HepG2 (cell line): ENCODE results near the gene ENO2. TPM values are rescaled to one million over a fixed set of nuclear protein-coding genes. Genes with fewer than 3 reads are reported as not detected.
A peak's percentile ranks its signal among the peaks of the same experiment; 100 is the strongest.

Experiments
- ATAC-seq: fragments of 200-7000 bp; cut with Tn5 transposase; 3 replicates; pipeline ENCODE4 v1.9.1; 2020; ENCODE audit warnings: mild to moderate bottlenecking, moderate library complexity
- BruUV-seq: library from RNA; stranded (reverse); fragments of 400-500 nt; replicated peaks from 2 replicates; lab custom pipeline; 2021; lab: Mats Ljungman, UMichigan
- CTCF ChIA-PET: fragments of 300-600 bp; formaldehyde crosslinking; extraction: SDS; loops from one replicate; lab custom pipeline; 2021; ENCODE audit warnings: low total read pairs, inconsistent platforms, low intra/inter-chr PET ratio; lab: Yijun Ruan, JAX
- POLR2A ChIA-PET: fragments of 350-600 bp; sonication (Branson Sonifier 250); formaldehyde crosslinking; loops from one replicate; lab custom pipeline; 2020; ENCODE audit warnings: antibody characterized with exemption, inconsistent platforms; lab: Yijun Ruan, JAX
- DNase-seq: peaks from one replicate; pipeline ENCODE4 v3.0.0-alpha.2; 2015; ENCODE audit warnings: low spot score
- FAIRE-seq: peaks from 3 replicates; lab custom pipeline; 2011; peaks lifted over from hg19 to GRCh38; lab: Jason Lieb, UNC
- H2AFZ ChIP-seq: one replicate; pipeline ENCODE4 v1.6.1; 2011; ENCODE audit warnings: low read length, inconsistent platforms
- H3K27ac ChIP-seq: fragments of 300-600 bp; 3 replicates; pipeline ENCODE4 v1.8.0; 2011; ENCODE audit warnings: mixed run types, mild to moderate bottlenecking, mixed read lengths, low read length, inconsistent platforms; ENCODE audit not compliant: insufficient read depth; ENCODE audit errors: extremely low read length
- H3K27me3 ChIP-seq, 2 experiments: fragments of 200-600 bp in 1 of 2; 2 replicates in 1 of 2; 3 replicates in 1 of 2; pipeline versions ENCODE4 v1.6.0 to v1.8.0; 2011; ENCODE audit warnings: low read length in 2 of 2, mild to moderate bottlenecking in 2 of 2, moderate library complexity in 2 of 2, inconsistent platforms in 1 of 2; ENCODE audit not compliant: insufficient read depth in 2 of 2, control insufficient read depth in 1 of 2
- H3K36me3 ChIP-seq, 2 experiments: fragments of 200-600 bp in 1 of 2; replicated peaks in 1 of 2; 2 replicates in 1 of 2; 3 replicates in 1 of 2; pipeline versions ENCODE4 v1.5.1 to v1.8.0; 2011; ENCODE audit warnings: low read length in 2 of 2, inconsistent platforms in 1 of 2; ENCODE audit not compliant: insufficient read depth in 2 of 2, control insufficient read depth in 1 of 2
- H3K4me1 ChIP-seq: 2 replicates; pipeline ENCODE4 v1.5.1; 2012; ENCODE audit warnings: low read length, inconsistent platforms; ENCODE audit not compliant: insufficient read depth
- H3K4me2 ChIP-seq: 2 replicates; pipeline ENCODE4 v1.6.0; 2011; ENCODE audit warnings: low read depth, low read length, inconsistent platforms
- H3K4me3 ChIP-seq, 3 experiments: fragments of 200-600 bp in 1 of 3; sonication (generic), shearing (Covaris generic) in 1 of 3; replicated peaks in 1 of 3; 2 replicates each; pipeline ENCODE4 v1.5.1; 2011 to 2016; ENCODE audit warnings: low read length in 3 of 3, inconsistent platforms in 2 of 3, low read depth in 2 of 3, mild to moderate bottlenecking in 2 of 3, control low read depth in 1 of 3, mixed read lengths in 1 of 3; ENCODE audit not compliant: insufficient read depth in 1 of 3
- H3K79me2 ChIP-seq: one replicate; pipeline ENCODE4 v1.6.1; 2011; ENCODE audit warnings: low read length, inconsistent platforms; ENCODE audit not compliant: insufficient read depth
- H3K9ac ChIP-seq: 2 replicates; pipeline ENCODE4 v1.6.0; 2011; ENCODE audit warnings: mild to moderate bottlenecking, low read depth, low read length, inconsistent platforms; ENCODE audit not compliant: insufficient read depth
- H3K9me3 ChIP-seq: 2 replicates; pipeline ENCODE4 v1.5.1; 2012; ENCODE audit warnings: mild to moderate bottlenecking, low read length
- H4K20me1 ChIP-seq: 2 replicates; pipeline ENCODE4 v1.6.0; 2011; ENCODE audit warnings: inconsistent platforms, mild to moderate bottlenecking, low read length, moderate library complexity; ENCODE audit not compliant: insufficient read depth
- GATAD2A ChIP-seq: IDR thresholded peaks from 2 replicates; pipeline ENCODE4 v1.6.1; 2016
- HCFC1 ChIP-seq: fragments of 150-350 bp; IDR thresholded peaks from 2 replicates; pipeline ENCODE4 v1.6.1; 2014; ENCODE audit warnings: low read depth, low read length
- HMGXB4 ChIP-seq, 2 experiments: sonication (generic) in 1 of 2; formaldehyde crosslinking in 1 of 2; IDR thresholded peaks; 2 replicates each; pipeline versions ENCODE4 v1.4.0 to v1.6.1; 2018 to 2020; ENCODE audit warnings: missing genetic modification reagents in 2 of 2, borderline replicate concordance in 1 of 2, low read depth in 1 of 2, mild to moderate bottlenecking in 1 of 2, missing biosample characterization in 1 of 2
- ZFP90 ChIP-seq: sonication (generic); formaldehyde crosslinking; IDR thresholded peaks from 2 replicates; pipeline ENCODE4 v1.8.0; 2022; ENCODE audit warnings: missing genetic modification reagents, mild to moderate bottlenecking, inconsistent platforms, borderline replicate concordance
- ZNF12 ChIP-seq: sonication (generic); formaldehyde crosslinking; IDR thresholded peaks from 2 replicates; pipeline ENCODE4 v1.5.0; 2020; ENCODE audit warnings: missing genetic modification reagents
- ZNF468 ChIP-seq: sonication (generic); formaldehyde crosslinking; IDR thresholded peaks from 2 replicates; pipeline ENCODE4 v1.8.0; 2022; ENCODE audit warnings: mild to moderate bottlenecking, moderate library complexity, missing genetic modification reagents
- ZNF577 ChIP-seq: sonication (generic); formaldehyde crosslinking; IDR thresholded peaks from 2 replicates; pipeline ENCODE4 v1.4.0; 2020; ENCODE audit warnings: mild to moderate bottlenecking, low read depth, missing genetic modification reagents, borderline replicate concordance
- ZNF737 ChIP-seq: sonication (generic); formaldehyde crosslinking; IDR thresholded peaks from 2 replicates; pipeline ENCODE4 v1.5.0; 2020; ENCODE audit warnings: missing genetic modification reagents, mild to moderate bottlenecking, borderline replicate concordance
- ZNF749 ChIP-seq: sonication (generic); formaldehyde crosslinking; IDR thresholded peaks from 2 replicates; pipeline ENCODE4 v1.8.0; 2022; ENCODE audit warnings: mild to moderate bottlenecking, missing genetic modification reagents, moderate library complexity, borderline replicate concordance
- WGBS: methylation state at CpG from one replicate; pipeline ENCODE4 v1.1.6; 2017; ENCODE audit warnings: low lambda C conversion rate; 5-methylcytosine and 5-hydroxymethylcytosine counted together
- in situ Hi-C: cut with HindIII; loops from 2 replicates; pipeline ENCODE4 v1.10.0; 2017; ENCODE audit warnings: low pct_unique_long_range_greater_than_20kb; ENCODE audit not compliant: extremely low pct_ligation_motif_present
- intact Hi-C: fragments of 100-400 bp; cut with micrococcal nuclease; formaldehyde crosslinking; loops from one replicate; pipeline ENCODE4 v1.10.0; 2022; ENCODE audit not compliant: unreplicated experiment
- polyA plus RNA-seq, 8 experiments: library from polyadenylated mRNA; depleted of rRNA in 3 of 8; stranded (reverse) in 7 of 8; unstranded in 1 of 8; fragments of >200 nt; fragmentation: Illumina TruSeq in 4 of 8; extraction: Trizol in 4 of 8; gene quantifications; 2 replicates each; pipeline versions ENCODE4 v1.2.1 to v1.2.3, GENCODE V29; 2011 to 2016; ENCODE audit warnings: low read depth in 4 of 8, missing spikeins in 1 of 8, mixed read lengths in 1 of 8; ENCODE audit not compliant: insufficient read depth in 1 of 8
- total RNA-seq, 5 experiments: library from RNA; depleted of rRNA; stranded (reverse); fragments of >200 nt; fragmentation: Illumina TruSeq; extraction: Trizol; gene quantifications; 2 replicates each; pipeline ENCODE4 v1.2.3, GENCODE V29; 2016; ENCODE audit warnings: low read depth in 1 of 5

ENO2 gene
- total and polyA plus RNA-seq, 2 of the 13 experiments (the other 11 are each of a cell fraction or from before 2014, with no cell fraction given), result 19.3 to 136 TPM

- TF ChIP-seq HMGXB4 (CRISPR knock-in tag; IDR thresholded peaks at IDR 0.05; ENCODE audit: borderline replicate concordance in 1 of 2, low read depth in 1 of 2) (0 out of 4 replicates have a peak, but pooled peaks of 1 of the 2 experiments have one; percentile 3), ZNF749 (CRISPR knock-in tag) (0 out of 2 replicates have a peak, but pooled peaks have one; percentile 13)
Observed at GRCh38 chr12:6914947-6915788, 788 bp downstream of the ENO2 start (continued).

GRCh38 chr12:6915789-6916285 lies 1.5 kb downstream of the ENO2 start:
- intact Hi-C loops (no loop called here), in situ Hi-C loops (no loop called here)
- FAIRE-seq, result no peak
- Histone ChIP-seq H3K9ac (peak overlapping the region; percentile 77; the same call in 1 of the 2 replicates), H3K27me3 (no peaks in the 10 kb centered on the region), H4K20me1 (no peaks in the 10 kb centered on the region), H3K79me2 (peaks cover 17% of the 10 kb centered on the region), H3K36me3 (peaks cover 5 to 24% of the 10 kb centered on the region in 2 experiments; a peak in 3 of 5 replicates), H3K4me1 (peaks cover 46% of the 10 kb centered on the region), H3K4me2 (peak overlapping the region; percentile 96), H3K9me3 (no peaks in the 10 kb centered on the region), H3K27ac (no peak overlapping the region), H3K4me3 (peak overlapping the region; percentile 23 to 90 (median 77); a peak in 4 of 6 replicates), H2AFZ (no peak overlapping the region)
- 83% methylated on average over 9 of the region's 14 CpGs for WGBS
- POLR2A ChIA-PET, result interaction anchor here (2.0 to 2.4 kb wide), 2 partner anchors 29 to 47 kb away, joined by 12 to 15 read pairs; partner anchors contain the start of genes C12orf57, RNU7-1 and TPI1
- CTCF ChIA-PET, result no interaction called here
- no TSS peak for BruUV-seq
- TF ChIP-seq ZNF12 (CRISPR knock-in tag) (no peak), GATAD2A (no peak), HCFC1 (no peak), ZNF468 (CRISPR knock-in tag) (no peak), ZNF737 (CRISPR knock-in tag) (no peak), ZNF577 (CRISPR knock-in tag) (no peak), ZFP90 (CRISPR knock-in tag) (no peak)
- no peak for ATAC-seq
- DNase-seq, result no peak
